Mucosa of descending colon (tissue), 3 donors: ENCODE data around the gene CHMP1B. TPM values are rescaled to one million over a fixed set of nuclear protein-coding genes. Genes with fewer than 3 reads are reported as not detected.

Experiments used
- ATAC-seq: fragments of 200-7000 bp; cut with Tn5 transposase; one replicate; pipeline ENCODE4 v1.9.1; 2020; ENCODE audit warnings: mild to moderate bottlenecking, moderate library complexity
- DNase-seq, 3 donors: peaks; one replicate each; pipeline ENCODE4 v3.0.0-alpha.2; 2020
- H3K36me3 ChIP-seq: fragments of 200-600 bp; one replicate; pipeline ENCODE4 v1.8.0; 2021; ENCODE audit warnings: low read depth, mild to moderate bottlenecking
- H3K4me1 ChIP-seq: fragments of 200-600 bp; one replicate; pipeline ENCODE4 v1.8.0; 2021; ENCODE audit warnings: low read depth, mild to moderate bottlenecking
- H3K4me3 ChIP-seq: fragments of 200-600 bp; one replicate; pipeline ENCODE4 v1.8.0; 2021; ENCODE audit warnings: mild to moderate bottlenecking
- H3K9me3 ChIP-seq: fragments of 200-600 bp; one replicate; pipeline ENCODE4 v1.8.0; 2021; ENCODE audit warnings: mild to moderate bottlenecking
- CTCF ChIP-seq: fragments of 200-600 bp; IDR thresholded peaks from one replicate; pipeline ENCODE4 v1.8.0; 2022; ENCODE audit warnings: antibody characterized with exemption, mild to moderate bottlenecking
- intact Hi-C, 2 donors: fragments of 100-400 bp; cut with DNase I in 1 of 2; cut with micrococcal nuclease in 1 of 2; formaldehyde crosslinking; loops; one replicate each; pipeline versions ENCODE4 v1.11.0 to v1.11.1; 2022; cut with DNase I, micrococcal nuclease
- total RNA-seq, 3 donors: library from RNA; stranded (reverse); fragmentation: NEBNext Ultra II Directional in 2 of 3; extraction: Animal tissue kit (Norgen Biotek cat#: 25700) in 2 of 3; gene quantifications; one replicate each; pipeline versions ENCODE4 v1.2.1 to v1.2.4, GENCODE V29; 2021 to 2023
- donor health status: DM: no; HTN: no; CAD: no; lungs with moderate emphysema.
- donor health status: DM: no; HTN: no; CAD: no.
- donor health status: DM: no; HTN: yes; CAD: no.

Gene CHMP1B
- total RNA-seq, 3 donors from 2014 or later: 60.9 to 88.3 (median 66.7) TPM

- TF ChIP-seq CTCF: no peak
These were observed 11.4 kb downstream of the CHMP1B start for GRCh38 chr18:11862468-11863137.

GRCh38 chr18:11864471-11864870 lies 13.3 kb downstream of the CHMP1B start:
- ATAC-seq (no peak), DNase-seq (no peak)
- intact Hi-C loops: no loop called here

More at GRCh38 chr18:11862468-11863137, 11.4 kb downstream of the CHMP1B start:
- intact Hi-C loops: no loop called here
- Histone ChIP-seq H3K4me3 (no peak overlapping the region), H3K4me1 (peaks cover 7% of the 10 kb centered on the region), H3K9me3 (no peaks in the 10 kb centered on the region), H3K36me3 (no peaks in the 10 kb centered on the region)
- no peak for DNase-seq
- no peak for ATAC-seq

GRCh38 chr18:11865071-11865470 lies 13.9 kb downstream of the CHMP1B start:
- no peaks in the 10 kb centered on the region for H3K9me3 ChIP-seq
- H3K4me3 ChIP-seq: no peak overlapping the region
- no peak for ATAC-seq
- DNase-seq: no peak
- intact Hi-C loops: no loop called here
- no peaks in the 10 kb centered on the region for H3K4me1 ChIP-seq
- H3K36me3 ChIP-seq: no peaks in the 10 kb centered on the region
- TF ChIP-seq CTCF: no peak

More at GRCh38 chr18:11864471-11864870, 13.3 kb downstream of the CHMP1B start:
- Histone ChIP-seq H3K36me3 (no peaks in the 10 kb centered on the region), H3K4me3 (no peak overlapping the region), H3K9me3 (no peaks in the 10 kb centered on the region), H3K4me1 (no peaks in the 10 kb centered on the region)
- TF ChIP-seq CTCF: no peak

DNA sequence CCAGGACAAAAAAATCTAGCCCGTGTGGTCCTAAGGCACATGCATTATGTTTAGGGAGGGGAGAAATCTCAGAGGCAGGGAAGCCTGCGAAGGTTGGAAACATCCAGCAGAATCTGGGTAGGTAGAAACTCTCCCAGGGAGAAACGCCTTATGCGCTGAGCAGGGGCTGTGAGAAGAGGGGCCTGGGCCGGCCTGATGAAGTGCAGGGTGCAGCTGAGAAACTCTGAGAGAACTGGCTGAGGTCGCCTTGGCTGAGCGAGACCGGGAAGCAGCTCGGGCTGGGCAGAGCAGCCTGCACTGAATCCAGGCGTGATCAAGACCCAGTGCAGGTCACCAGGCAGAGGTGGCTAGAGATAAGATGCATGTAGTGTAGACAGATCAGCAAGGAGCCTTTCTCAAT lies 15.1 kb downstream of the CHMP1B start:
- intact Hi-C loops: no loop called here
- Histone ChIP-seq H3K36me3 (no peaks in the 10 kb centered on the region), H3K4me1 (no peaks in the 10 kb centered on the region), H3K4me3 (no peak overlapping the region), H3K9me3 (no peaks in the 10 kb centered on the region)
- no peak for TF ChIP-seq CTCF
- ATAC-seq (no peak), DNase-seq (no peak)

GRCh38 chr18:11866764-11867163 lies 15.6 kb downstream of the CHMP1B start:
- DNase-seq: no peak
- no peak for ATAC-seq
- H3K36me3 ChIP-seq: no peaks in the 10 kb centered on the region
- TF ChIP-seq CTCF: no peak
- H3K4me1 ChIP-seq: no peaks in the 10 kb centered on the region
- intact Hi-C loops: no loop called here
- H3K9me3 ChIP-seq: no peaks in the 10 kb centered on the region
- no peak overlapping the region for H3K4me3 ChIP-seq

GRCh38 chr18:11868230-11868629 lies 17.0 kb downstream of the CHMP1B start:
- intact Hi-C loops: no loop called here
- Histone ChIP-seq H3K4me1 (no peaks in the 10 kb centered on the region), H3K4me3 (no peak overlapping the region), H3K9me3 (no peaks in the 10 kb centered on the region), H3K36me3 (no peaks in the 10 kb centered on the region)
- ATAC-seq: no peak
- no peak for TF ChIP-seq CTCF
- no peak for DNase-seq
